ENCODE results near the gene NME4.

Gene NME4

DNA sequence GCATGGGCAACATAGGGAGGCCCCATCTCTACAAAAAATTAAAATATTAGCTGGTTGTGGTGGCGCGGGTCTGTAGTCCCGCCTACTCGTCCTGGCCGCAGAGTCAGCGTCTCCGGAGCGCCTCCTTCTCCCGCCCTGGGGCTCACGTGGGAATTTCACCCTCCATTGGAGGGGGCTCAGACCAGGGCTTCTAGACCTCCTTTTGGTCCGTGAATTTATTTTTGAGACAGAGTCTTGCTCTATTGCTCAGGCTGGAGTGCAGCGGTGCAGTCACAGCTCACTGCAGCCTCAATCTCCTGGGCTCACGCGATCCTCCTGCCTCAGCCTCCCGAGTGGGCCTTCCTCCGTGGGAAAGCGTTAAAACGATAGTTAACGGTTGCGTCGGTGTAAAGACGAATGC lies 394 bp upstream of the NME4 start:
- DNase-seq (ENCODE audit: low read depth) = no peak
- H3K4me3 ChIP-seq (ENCODE audit: low read depth, low read length) = peak overlapping the region; percentile 40
- TF ChIP-seq, protein P1, sequence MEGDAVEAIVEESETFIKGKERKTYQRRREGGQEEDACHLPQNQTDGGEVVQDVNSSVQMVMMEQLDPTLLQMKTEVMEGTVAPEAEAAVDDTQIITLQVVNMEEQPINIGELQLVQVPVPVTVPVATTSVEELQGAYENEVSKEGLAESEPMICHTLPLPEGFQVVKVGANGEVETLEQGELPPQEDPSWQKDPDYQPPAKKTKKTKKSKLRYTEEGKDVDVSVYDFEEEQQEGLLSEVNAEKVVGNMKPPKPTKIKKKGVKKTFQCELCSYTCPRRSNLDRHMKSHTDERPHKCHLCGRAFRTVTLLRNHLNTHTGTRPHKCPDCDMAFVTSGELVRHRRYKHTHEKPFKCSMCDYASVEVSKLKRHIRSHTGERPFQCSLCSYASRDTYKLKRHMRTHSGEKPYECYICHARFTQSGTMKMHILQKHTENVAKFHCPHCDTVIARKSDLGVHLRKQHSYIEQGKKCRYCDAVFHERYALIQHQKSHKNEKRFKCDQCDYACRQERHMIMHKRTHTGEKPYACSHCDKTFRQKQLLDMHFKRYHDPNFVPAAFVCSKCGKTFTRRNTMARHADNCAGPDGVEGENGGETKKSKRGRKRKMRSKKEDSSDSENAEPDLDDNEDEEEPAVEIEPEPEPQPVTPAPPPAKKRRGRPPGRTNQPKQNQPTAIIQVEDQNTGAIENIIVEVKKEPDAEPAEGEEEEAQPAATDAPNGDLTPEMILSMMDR (IDR thresholded peaks at IDR 0.05; ENCODE audit: low read depth, low read length, missing control alignments) = no peak
- in situ Hi-C loops (cut with HindIII; ENCODE audit: low sequenced_read_pairs) = no loop called here

DNA sequence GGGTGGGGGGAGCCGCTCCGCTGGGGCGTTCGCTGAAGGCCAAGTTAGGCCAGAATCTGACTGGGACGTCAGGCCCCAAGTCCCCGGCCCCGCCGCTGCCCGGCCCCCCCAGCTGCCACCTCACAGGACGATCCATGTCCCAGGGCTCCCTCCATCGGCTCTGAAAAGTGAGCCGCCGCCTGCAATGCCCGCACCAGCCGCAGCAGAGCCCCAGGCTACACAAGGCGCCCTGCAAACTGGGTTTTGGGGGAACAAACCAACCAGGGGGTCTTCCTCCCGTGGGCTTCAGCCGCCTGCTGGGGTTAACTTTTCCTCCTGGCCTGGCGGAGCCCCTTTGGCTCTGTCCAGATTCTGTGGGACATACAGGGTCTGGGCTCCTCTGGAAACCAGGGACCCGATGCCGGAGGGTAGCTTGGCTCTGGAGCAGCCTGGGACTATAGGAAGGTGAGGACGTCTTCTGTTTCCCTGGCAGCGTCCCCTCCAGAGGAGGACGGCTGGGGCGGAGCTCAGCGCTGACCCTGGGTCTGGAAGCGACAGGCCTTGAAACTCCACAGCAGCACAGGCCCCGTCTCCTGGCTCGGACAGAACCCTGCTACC lies 835 bp downstream of the NME4 start:
- peak overlapping the region; percentile 10 for H3K4me3 ChIP-seq (ENCODE audit: low read depth, low read length)
- peak; percentile 24 for DNase-seq (ENCODE audit: low read depth)
- in situ Hi-C loops (cut with HindIII; ENCODE audit: low sequenced_read_pairs) = no loop called here

DNA sequence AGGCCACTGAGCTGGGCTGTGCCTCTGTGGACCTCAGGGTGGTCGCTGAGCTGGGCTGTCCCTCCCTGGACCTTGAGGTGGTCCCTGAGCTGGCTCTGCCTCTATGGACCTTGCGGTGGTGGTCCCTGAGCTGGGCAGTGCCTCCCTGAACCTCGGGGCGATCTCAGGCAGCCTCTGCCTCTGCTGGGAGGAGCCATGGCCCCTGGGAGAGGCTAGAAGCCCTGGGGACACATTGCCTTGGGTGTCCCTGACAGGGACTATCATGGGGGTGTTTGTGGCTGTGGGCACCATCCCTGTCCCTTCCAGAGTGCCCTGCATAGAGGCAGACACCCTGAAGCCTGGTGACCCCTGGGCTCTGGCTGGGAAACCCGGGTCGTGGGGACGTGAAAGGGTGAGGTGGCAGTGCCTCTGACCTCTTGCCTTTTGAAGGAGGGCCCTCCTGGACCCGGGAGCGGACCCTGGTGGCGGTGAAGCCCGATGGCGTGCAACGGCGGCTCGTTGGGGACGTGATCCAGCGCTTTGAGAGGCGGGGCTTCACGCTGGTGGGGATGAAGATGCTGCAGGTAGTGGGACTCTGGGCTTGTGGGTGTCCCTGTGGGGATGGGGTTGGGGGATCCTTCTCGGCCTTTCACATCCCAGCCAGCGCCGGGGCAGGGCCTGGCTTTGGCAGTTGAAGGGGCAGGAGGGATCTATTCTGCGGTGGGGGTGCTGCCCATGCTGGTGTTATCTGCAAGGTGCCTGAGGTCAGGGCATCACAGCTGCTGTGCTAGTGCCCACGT lies 1.8 kb downstream of the NME4 start:
- TF ChIP-seq, protein P1 (IDR thresholded peaks at IDR 0.05; ENCODE audit: low read depth, low read length, missing control alignments) = no peak
- no peak overlapping the region for H3K4me3 ChIP-seq (ENCODE audit: low read depth, low read length)
- in situ Hi-C loops (cut with HindIII; ENCODE audit: low sequenced_read_pairs) = no loop called here
- DNase-seq (ENCODE audit: low read depth) = no peak

More for the DNA sequence above, 835 bp downstream of the NME4 start:
- TF ChIP-seq, protein P1 (IDR thresholded peaks at IDR 0.05; ENCODE audit: low read depth, low read length, missing control alignments) = peak; percentile 43

DNA sequence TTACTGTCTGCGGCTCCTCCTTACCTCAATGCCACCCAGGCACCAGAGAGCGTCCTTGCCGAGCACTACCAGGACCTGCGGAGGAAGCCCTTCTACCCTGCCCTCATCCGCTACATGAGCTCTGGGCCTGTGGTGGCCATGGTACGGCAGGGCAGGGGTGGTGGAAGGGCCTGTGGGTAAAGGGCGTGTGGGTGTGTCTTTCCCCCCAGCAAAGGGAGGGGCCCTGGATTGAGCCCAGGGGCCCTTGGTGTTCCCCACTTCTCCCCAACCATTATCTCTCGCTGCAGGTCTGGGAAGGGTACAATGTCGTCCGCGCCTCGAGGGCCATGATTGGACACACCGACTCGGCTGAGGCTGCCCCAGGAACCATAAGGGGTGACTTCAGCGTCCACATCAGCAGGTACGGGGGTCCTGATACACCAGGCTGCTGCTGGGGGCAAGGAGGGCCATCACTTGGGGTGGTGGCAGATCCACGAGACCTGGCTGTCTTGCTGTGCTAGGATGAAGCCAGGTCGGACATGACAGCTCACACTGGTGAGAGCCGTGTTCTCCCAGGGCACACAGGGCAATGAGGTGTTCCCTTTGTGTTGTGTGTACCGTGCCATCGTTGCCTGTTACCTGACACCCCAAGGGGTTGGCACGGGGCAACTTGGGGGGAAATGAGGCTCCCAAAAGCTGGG lies 2.5 kb downstream of the NME4 start:
- TF ChIP-seq, protein P1 (IDR thresholded peaks at IDR 0.05; ENCODE audit: low read depth, low read length, missing control alignments) = no peak
- no peak overlapping the region for H3K4me3 ChIP-seq (ENCODE audit: low read depth, low read length)
- in situ Hi-C loops (cut with HindIII; ENCODE audit: low sequenced_read_pairs) = no loop called here
- no peak for DNase-seq (ENCODE audit: low read depth)

DNA sequence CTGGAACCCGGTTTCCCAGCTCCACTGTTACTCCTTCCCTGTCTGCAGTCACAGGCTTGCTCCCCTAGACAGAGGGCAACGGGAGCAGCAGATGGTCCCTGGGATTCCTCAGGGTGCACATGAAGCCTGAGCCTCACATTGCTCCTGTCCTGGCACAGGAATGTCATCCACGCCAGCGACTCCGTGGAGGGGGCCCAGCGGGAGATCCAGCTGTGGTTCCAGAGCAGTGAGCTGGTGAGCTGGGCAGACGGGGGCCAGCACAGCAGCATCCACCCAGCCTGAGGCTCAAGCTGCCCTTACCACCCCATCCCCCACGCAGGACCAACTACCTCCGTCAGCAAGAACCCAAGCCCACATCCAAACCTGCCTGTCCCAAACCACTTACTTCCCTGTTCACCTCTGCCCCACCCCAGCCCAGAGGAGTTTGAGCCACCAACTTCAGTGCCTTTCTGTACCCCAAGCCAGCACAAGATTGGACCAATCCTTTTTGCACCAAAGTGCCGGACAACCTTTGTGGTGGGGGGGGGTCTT lies 3.1 kb downstream of the NME4 start:
- H3K4me3 ChIP-seq (ENCODE audit: low read depth, low read length) = peak overlapping the region; percentile 73
- TF ChIP-seq, protein P1 (IDR thresholded peaks at IDR 0.05; ENCODE audit: low read depth, low read length, missing control alignments) = no peak
- DNase-seq (ENCODE audit: low read depth) = no peak
- in situ Hi-C loops (cut with HindIII; ENCODE audit: low sequenced_read_pairs) = no loop called here

Data from astrocyte of the cerebellum (primary cell).